OCI-M1 (cell line): ENCODE results near the gene MCRS1.
"Not testable (repeated sequence)": the region's sequence is repeated elsewhere in the genome, so short reads cannot be mapped to it uniquely, and the experiment has no call there.

Source experiments
- DNase-seq: peaks from one replicate; lab custom pipeline; 2025; lab: John Stamatoyannopoulos, UW

The MCRS1 gene

GRCh38 chr12:49515266-49515665 lies 52.7 kb downstream of the MCRS1 start:
- DNase-seq: no peak

GRCh38 chr12:49512546-49512945 lies 55.4 kb downstream of the MCRS1 start:
- no peak for DNase-seq

- no peak for DNase-seq
These were observed 56.5 kb downstream of the MCRS1 start for GRCh38 chr12:49511410-49511809.

- DNase-seq: not testable (repeated sequence)
These were observed 58.3 kb downstream of the MCRS1 start for GRCh38 chr12:49509681-49510080.
